HEK293 (cell line): ENCODE results near the gene TRPC4AP.

Experiments used
- OVOL3 ChIP-seq: fragments of 450-650 bp; formaldehyde crosslinking; IDR thresholded peaks from 2 replicates; pipeline ENCODE4 v1.5.1; 2016; ENCODE audit warnings: missing biosample characterization, missing genetic modification characterization
- ZBTB7A ChIP-seq: fragments of 450-650 bp; formaldehyde crosslinking; IDR thresholded peaks from 2 replicates; pipeline ENCODE4 v1.5.1; 2016; ENCODE audit warnings: low read depth, missing biosample characterization, missing genetic modification characterization
- ZNF510 ChIP-seq: fragments of 450-650 bp; formaldehyde crosslinking; IDR thresholded peaks from 2 replicates; pipeline ENCODE4 v1.5.1; 2018; ENCODE audit warnings: mild to moderate bottlenecking, missing genetic modification characterization, missing biosample characterization; ENCODE audit not compliant: insufficient replicate concordance
- ZNF624 ChIP-seq: fragments of 450-650 bp; formaldehyde crosslinking; IDR thresholded peaks from 2 replicates; pipeline ENCODE4 v1.5.1; 2017; ENCODE audit warnings: missing biosample characterization, missing genetic modification characterization
- ZSCAN30 ChIP-seq: fragments of 450-650 bp; IDR thresholded peaks from 2 replicates; pipeline ENCODE4 v1.5.1; 2018; ENCODE audit warnings: missing biosample characterization, mild to moderate bottlenecking, missing genetic modification characterization, moderate library complexity
- TF ChIP-seq, protein P1 (sequence below): fragments of 450-650 bp; formaldehyde crosslinking; IDR thresholded peaks from 2 replicates; pipeline ENCODE4 v1.5.1; 2016; ENCODE audit warnings: missing biosample characterization, missing genetic modification characterization

GRCh38 chr20:34956041-34956458, 136.6 kb downstream of the TRPC4AP start:
- TF ChIP-seq ZBTB7A (tag by site-specific recombination) (no peak), ZNF624 (no peak), ZSCAN30 (tag by site-specific recombination) (no peak), ZNF510 (tag by site-specific recombination) (no peak), OVOL3 (tag by site-specific recombination) (no peak)
- TF ChIP-seq, protein P1, sequence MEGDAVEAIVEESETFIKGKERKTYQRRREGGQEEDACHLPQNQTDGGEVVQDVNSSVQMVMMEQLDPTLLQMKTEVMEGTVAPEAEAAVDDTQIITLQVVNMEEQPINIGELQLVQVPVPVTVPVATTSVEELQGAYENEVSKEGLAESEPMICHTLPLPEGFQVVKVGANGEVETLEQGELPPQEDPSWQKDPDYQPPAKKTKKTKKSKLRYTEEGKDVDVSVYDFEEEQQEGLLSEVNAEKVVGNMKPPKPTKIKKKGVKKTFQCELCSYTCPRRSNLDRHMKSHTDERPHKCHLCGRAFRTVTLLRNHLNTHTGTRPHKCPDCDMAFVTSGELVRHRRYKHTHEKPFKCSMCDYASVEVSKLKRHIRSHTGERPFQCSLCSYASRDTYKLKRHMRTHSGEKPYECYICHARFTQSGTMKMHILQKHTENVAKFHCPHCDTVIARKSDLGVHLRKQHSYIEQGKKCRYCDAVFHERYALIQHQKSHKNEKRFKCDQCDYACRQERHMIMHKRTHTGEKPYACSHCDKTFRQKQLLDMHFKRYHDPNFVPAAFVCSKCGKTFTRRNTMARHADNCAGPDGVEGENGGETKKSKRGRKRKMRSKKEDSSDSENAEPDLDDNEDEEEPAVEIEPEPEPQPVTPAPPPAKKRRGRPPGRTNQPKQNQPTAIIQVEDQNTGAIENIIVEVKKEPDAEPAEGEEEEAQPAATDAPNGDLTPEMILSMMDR (tag by site-specific recombination): no peak
